PC-9 (cell line): ENCODE data around the gene TDRD9.

Source experiments
- CTCF ChIP-seq: fragments of 200-600 bp; sonication (generic); conservative IDR thresholded peaks from 2 replicates; pipeline ENCODE4 v1.6.1; 2017; ENCODE audit warnings: mixed run types, antibody characterized with exemption, mild to moderate bottlenecking, moderate library complexity
- EZH2 ChIP-seq: fragments of 200-600 bp; sonication (generic); IDR thresholded peaks from 2 replicates; pipeline ENCODE4 v1.8.0; 2017; ENCODE audit warnings: antibody characterized with exemption, low read depth

GRCh38 chr14:103887170-103887501 lies 41.1 kb upstream of the TDRD9 start:
- no peak for TF ChIP-seq EZH2
- no peak for TF ChIP-seq CTCF
